Measurements from ENCODE around the gene AKIRIN2. TPM values are rescaled to one million over a fixed set of nuclear protein-coding genes. Genes with fewer than 3 reads are reported as not detected.
"Not testable (repeated sequence)": the region's sequence is repeated elsewhere in the genome, so short reads cannot be mapped to it uniquely, and the experiment has no call there.

Gene AKIRIN2
- total RNA-seq, 4 donors from 2014 or later, result 11.7 to 26.9 (median 16.7) TPM

- no peak overlapping the region for H3K27ac ChIP-seq
- H3K36me3 ChIP-seq, result no peaks in the 10 kb centered on the region
- 86 to 89% methylated on average over 4 to 8 of the region's 9 CpGs for WGBS, 2 donors (ENCODE audit: low coverage in 1 of 2)
- H3K9me3 ChIP-seq, result no peaks in the 10 kb centered on the region
- no peak overlapping the region for H3K4me3 ChIP-seq
- H3K27me3 ChIP-seq, result no peaks in the 10 kb centered on the region
- peaks cover 4 to 15% (median 7%) of the 10 kb centered on the region in 3 donors for H3K4me1 ChIP-seq
- ATAC-seq, result peak; percentile 30
- TF ChIP-seq POLR2AphosphoS5 (IDR thresholded peaks at IDR 0.05) (no peak), POLR2A (IDR thresholded peaks at IDR 0.05) (no peak), CTCF (IDR thresholded peaks at IDR 0.05) (no peak), EP300 (IDR thresholded peaks at IDR 0.05) (no peak)
Measured at GRCh38 chr6:87718662-87719433, 16.8 kb upstream of the AKIRIN2 start.

- TF ChIP-seq POLR2AphosphoS5 (IDR thresholded peaks at IDR 0.05), result no peak
- TF ChIP-seq CTCF (IDR thresholded peaks at IDR 0.05), result no peak
- TF ChIP-seq EP300 (IDR thresholded peaks at IDR 0.05), result no peak
- TF ChIP-seq POLR2A (IDR thresholded peaks at IDR 0.05), result no peak
- Histone ChIP-seq H3K36me3 (no peaks in the 10 kb centered on the region), H3K9me3 (no peaks in the 10 kb centered on the region), H3K4me3 (no peak overlapping the region), H3K27me3 (no peaks in the 10 kb centered on the region), H3K4me1 (no peaks in the 10 kb centered on the region), H3K27ac (no peak overlapping the region)
- ATAC-seq, result no peak
- WGBS, 2 donors (ENCODE audit: low coverage in 1 of 2), result 38 to 49% methylated on average over 4 of the region's 4 CpGs
Measured at GRCh38 chr6:87716928-87717614, 15.0 kb upstream of the AKIRIN2 start.

- Histone ChIP-seq H3K9me3 (no peaks in the 10 kb centered on the region), H3K27me3 (no peaks in the 10 kb centered on the region), H3K36me3 (no peaks in the 10 kb centered on the region), H3K4me1 (no peaks in the 10 kb centered on the region), H3K4me3 (no peak overlapping the region), H3K27ac (no peak overlapping the region)
- ATAC-seq, result no peak
- WGBS, 2 donors (ENCODE audit: low coverage in 1 of 2), result 74 to 75% methylated on average over 2 of the region's 2 CpGs
- TF ChIP-seq POLR2A (IDR thresholded peaks at IDR 0.05) (no peak), EP300 (IDR thresholded peaks at IDR 0.05) (no peak), POLR2AphosphoS5 (IDR thresholded peaks at IDR 0.05) (no peak), CTCF (IDR thresholded peaks at IDR 0.05) (no peak)
Measured at GRCh38 chr6:87714093-87714842, 12.2 kb upstream of the AKIRIN2 start.

GRCh38 chr6:87712713-87713112 is 10.7 kb upstream of the AKIRIN2 start:
- H3K4me3 ChIP-seq, ATAC-seq, H3K36me3 ChIP-seq, H3K9me3 ChIP-seq, H3K27ac ChIP-seq, H3K4me1 ChIP-seq, H3K27me3 ChIP-seq: not testable (repeated sequence)
- WGBS, 2 donors (ENCODE audit: low coverage in 1 of 2), result 100% methylated on average over 3 of the region's 3 CpGs; no CpG with 5 or more reads in 1 of the 2 donors

- Histone ChIP-seq H3K27ac (no peak overlapping the region), H3K4me3 (no peak overlapping the region), H3K4me1 (no peaks in the 10 kb centered on the region), H3K36me3 (no peaks in the 10 kb centered on the region), H3K9me3 (no peaks in the 10 kb centered on the region), H3K27me3 (no peaks in the 10 kb centered on the region)
- no peak for ATAC-seq
- 72 to 84% methylated on average over 2 to 3 of the region's 3 CpGs for WGBS, 2 donors (ENCODE audit: low coverage in 1 of 2)
- TF ChIP-seq CTCF (IDR thresholded peaks at IDR 0.05), result no peak
- TF ChIP-seq POLR2A (IDR thresholded peaks at IDR 0.05), result no peak
Measured at GRCh38 chr6:87710090-87710489, 8.1 kb upstream of the AKIRIN2 start.

GRCh38 chr6:87708581-87709427 is 6.8 kb upstream of the AKIRIN2 start:
- not testable (repeated sequence) for H3K27me3 ChIP-seq, H3K4me1 ChIP-seq
- WGBS, 2 donors (ENCODE audit: low coverage in 1 of 2), result 89 to 100% methylated on average over 2 to 3 of the region's 7 CpGs

More at GRCh38 chr6:87708581-87709427, 6.8 kb upstream of the AKIRIN2 start:
- not testable (repeated sequence) for ATAC-seq, H3K9me3 ChIP-seq, H3K4me3 ChIP-seq, H3K27ac ChIP-seq, H3K36me3 ChIP-seq
